ENCODE results near the gene TFPI.
"Not testable (repeated sequence)": the region's sequence is repeated elsewhere in the genome, so short reads cannot be mapped to it uniquely, and the experiment has no call there.

TFPI gene

DNA sequence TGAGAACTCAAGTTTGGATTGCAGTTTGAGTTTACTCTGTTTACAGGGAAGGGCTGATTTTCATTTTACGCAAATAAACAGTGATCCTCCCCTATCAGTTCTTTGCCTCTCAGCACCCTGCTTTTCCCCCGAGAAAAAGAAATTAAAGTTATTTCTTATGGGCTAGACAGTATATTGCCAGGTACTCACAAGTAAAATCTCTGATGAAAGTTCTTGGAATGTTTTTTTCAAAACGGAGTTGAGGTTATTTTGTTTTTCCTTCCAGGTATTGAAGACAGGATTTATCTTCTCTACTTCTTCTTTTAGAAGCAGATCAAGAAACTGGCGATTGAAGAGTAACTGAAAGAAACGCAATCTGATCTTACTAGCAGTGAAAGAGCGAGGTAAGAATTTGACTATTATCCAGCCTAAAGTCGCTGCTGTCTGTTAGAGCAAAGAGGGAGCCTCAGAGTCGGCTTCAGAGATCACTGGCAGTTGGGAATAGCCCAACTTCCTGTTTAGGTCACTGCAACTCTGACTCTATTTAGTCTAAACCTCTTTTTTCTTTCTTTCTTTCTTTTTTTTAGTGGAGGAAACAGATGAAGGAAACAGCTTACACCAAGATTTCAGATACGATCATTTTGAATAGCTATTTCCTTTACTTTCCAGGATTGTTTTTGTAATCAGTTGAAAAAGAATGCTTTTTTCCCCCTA, at the start of gene TFPI:
TSS of gene TFPI (minus strand) at position 425 of the 693 bp plus-strand sequence. CDS start 50,667 bp downstream, outside the sequence.
- no peak for DNase-seq

DNA sequence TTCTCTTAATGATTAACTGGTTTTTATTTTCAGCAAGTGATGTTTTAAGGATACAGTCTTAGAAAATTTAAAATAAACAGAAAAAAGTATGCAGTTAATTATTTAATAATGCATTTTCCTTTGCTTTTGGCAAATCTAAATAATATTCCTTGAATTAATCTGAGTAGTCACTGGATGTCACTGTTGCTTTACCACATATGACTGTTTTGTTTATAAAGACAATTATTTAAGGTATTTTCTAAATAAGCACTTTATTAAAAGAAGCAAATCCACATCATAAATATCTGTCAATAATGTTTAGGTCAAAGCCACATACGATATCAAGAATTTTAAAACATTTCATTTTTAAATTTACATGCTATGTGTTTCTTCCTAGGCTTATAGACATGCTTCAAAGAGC, 40.6 kb upstream of the TFPI start:
- DNase-seq = no peak

DNA sequence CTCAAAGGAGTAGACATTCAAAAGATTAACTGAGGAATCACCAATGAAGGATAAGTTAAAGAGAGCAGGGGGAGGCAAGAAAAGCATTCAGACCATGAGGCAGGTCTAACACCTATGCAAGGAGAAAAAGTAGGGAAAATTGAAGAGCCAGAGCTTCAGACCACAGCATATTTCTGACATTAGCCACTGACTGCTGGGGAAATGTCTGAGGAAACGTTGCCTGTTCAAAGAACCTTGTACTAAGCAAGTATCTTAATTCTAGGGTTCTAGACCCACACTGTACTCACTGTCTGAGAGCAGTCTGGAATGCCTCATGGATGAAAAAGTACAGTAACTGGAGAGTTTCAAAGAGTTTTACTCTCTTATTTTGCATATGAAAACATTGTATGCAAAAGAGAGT, 39.5 kb upstream of the TFPI start:
- DNase-seq = no peak

DNA sequence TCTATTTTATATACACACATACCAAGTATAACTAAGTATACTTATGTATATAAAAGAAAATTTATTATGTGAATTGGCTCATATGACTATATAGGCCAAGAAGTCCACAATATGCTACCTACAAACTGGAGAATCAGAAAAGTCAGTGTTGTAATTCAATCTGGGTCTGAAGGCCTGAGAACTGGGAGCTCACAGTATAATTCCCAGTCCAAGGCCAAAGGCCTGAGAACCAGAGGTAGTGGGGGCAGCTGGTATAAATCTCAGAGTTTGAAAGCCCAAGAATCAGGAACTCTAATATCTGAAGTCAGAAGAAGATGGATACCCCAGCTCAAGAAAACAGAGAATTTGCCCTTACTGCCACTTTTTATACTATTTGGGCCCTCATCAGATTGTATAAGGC, 38.9 kb upstream of the TFPI start:
- no peak for DNase-seq

DNA sequence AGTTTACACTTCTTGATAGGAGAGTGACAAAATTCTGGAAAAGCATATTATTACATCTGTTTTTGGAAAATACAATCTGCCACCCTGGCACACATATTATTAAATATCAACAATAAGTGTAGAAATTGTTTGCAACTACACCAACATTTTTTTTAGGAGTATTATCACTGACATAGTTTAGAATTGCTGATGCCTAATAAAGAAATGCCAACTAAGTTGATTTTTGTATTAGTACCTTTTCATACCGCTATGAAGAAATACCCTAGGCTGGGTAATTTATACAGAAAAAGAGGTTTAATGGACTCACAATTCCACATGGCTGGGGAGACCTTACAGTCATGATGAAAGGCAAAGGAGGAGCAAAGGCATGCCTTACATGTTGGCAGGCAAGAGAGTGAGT, 35.9 kb upstream of the TFPI start:
- no peak for DNase-seq

DNA sequence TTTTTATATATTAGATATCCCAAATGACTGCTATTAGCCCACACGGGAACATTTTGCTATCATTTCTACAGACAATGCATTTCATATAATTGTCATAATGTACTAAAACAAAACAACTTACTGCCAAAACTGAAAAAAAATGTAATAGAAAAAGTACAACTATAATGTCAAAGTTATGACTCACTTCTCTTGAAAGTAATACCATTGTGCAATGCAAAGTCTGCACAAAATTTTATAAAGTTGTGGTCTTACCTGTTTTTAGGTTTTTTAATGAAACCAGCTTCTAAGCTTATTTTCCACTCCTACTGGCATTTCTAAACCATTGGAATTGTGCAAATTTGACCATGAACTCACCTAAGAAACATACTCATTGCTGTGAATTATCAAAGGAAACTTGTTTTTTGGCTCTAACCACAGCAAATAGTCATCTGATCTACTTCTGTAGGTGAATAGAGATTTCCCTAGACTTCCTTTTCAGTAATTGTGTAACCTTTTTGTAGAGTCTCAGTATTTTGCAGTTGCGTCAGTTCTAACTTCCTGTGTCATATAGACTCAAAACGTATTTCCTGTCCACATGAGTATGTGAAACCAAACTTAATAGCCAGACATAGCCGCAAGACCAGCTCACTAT, 31.9 kb upstream of the TFPI start:
- DNase-seq = no peak

DNA sequence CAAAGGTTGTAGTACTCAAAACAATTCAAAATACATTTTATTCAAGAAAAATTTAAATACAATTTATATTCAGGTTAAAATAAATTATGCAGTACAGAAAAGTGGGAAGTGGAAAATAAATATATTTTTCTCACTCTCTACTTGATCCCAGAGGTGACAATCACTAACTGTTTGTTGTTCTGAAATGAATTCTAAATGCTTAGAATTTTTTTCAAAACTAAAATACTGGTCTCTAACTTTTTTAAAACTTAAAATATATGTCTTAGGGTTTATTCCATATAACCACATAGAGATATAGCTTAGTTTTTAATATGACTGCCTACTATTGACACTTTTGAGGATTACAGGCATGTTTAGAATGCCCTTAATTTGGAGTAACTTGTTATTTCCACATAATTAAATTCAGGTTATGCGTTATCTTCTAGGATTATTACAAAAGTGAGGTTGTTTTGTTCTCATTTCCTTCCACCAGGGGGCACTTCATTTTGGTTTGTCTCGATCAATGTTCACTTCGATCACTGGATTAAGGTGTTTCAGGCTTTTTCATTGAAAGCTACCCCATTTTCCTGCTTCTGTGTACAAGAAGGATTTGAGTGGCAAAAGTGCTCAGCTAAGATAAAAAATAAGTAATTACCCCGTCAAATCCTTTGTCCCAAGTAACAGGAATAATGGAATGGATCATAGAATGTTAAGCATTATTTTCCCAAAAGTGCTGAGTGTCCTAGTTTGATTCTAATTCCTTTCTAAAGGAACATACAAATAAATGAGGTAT, 27.1 kb upstream of the TFPI start:
- no peak for DNase-seq

DNA sequence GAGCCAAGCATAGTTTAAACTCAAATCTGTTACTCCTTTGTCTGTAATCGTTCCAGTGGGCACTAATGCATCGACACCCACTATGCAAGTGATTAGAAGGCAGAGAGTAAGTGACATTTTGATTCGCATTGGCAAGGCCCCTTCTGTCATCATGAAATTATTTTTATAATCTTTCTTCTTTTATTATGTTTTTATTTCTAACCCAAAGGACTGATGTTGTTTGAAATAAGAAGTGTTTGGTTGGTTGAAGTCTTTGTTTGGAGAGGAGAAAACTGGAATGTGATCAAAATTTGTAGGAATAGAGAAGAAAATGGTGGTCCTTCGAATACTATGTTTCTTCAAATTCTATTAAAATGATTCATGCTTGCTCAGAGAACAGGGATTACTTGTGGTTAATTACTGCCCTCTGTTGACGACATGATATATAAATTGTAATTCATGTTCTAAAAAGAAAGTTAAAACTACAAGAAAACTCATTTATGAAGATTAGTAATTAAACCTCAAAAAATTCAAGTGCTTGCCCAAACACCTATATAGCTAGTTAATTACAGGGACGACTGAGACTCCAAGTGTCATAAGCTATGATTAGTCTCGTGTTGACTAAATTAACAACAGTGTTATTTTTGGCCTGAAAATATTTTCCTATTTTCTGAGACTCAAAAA, 26.4 kb upstream of the TFPI start:
- no peak for DNase-seq

DNA sequence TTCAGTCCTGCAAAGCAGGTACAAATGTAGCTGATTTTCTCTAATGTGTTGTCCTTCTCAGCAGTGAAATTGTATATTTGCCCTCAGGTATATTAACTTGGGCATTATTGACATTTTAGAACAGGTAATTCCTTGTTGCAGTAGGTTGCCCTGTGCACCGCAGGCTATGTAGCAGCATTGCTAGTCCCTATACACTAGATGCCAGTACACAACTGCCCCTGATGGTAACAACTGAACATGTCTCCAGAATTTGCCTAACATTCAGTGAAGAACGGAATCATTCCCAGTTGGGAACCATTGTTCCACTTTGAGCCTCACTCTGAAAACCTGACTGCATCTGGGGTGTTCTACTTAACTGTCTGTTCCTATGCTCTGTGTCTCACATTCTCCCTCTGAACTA, 23.1 kb upstream of the TFPI start:
- DNase-seq = no peak

DNA sequence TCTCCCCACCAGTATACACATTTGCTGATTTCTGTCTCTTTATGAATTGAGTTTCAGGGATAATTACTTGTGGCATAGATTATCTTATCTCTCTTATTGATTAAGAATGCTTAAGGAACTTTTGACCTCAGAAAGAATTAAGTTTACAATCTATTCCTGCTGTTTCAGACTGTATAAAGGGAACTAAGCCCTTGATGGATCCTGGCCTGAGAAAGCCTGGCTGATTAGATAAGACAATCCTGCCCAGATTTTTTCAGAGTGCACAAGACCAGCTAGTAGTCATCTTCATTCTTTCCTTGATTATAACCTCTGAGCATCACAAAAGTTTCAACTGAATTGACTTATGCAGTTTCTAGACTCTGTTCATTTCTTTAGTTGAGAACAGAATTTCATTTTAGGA, 22.7 kb upstream of the TFPI start:
- no peak for DNase-seq

DNA sequence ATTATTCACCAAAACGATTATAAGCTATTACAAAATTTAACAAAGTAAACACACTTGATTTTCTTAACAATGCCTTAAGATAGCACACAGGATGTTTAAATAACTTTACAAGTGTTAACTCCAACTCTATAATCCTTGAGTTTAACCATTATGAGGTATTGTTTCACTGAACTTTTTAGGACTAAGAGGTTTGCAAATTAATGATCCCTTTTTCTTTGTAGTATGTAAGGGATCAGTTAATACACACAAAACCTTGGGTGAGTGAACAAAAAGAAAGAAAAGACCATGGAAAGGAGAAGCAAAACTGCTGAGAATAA, 21.5 kb upstream of the TFPI start:
- DNase-seq = no peak

DNA sequence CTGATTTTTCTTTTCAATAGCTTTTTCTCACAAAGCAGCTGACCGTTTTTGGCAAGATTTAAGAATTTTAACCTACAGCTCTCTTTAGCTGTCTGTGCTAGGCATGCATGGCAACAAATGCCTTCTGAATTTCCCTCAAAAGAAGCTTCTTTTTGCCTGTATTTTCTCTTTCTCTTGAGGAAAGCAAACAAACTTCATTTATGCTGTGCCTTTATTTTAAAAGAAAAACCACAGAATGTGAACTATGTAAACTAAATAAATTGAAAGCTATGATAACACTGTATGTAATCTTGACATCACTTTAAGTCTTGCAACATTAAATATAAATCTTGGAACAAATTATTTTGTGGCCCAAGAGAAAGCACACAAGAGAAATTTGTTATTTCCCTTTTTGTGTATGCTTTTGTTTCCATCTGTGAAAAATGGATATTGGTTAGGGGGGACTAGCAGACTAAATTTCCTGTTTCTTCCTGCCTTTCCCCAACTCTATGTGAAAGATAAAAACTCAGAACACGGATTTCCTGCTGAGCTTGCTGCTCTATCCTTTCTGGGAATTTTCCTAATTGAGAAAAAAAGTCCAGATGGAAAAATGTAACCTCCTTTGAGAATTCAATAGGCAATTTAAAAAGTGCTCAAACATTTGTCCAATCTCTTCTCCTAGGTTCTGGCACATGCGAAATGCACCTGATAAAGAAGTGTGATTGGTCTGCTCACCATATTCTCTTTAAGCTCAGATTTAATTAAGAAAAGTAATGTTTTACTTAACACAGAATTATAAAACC, 20.9 kb upstream of the TFPI start:
- DNase-seq = no peak

DNA sequence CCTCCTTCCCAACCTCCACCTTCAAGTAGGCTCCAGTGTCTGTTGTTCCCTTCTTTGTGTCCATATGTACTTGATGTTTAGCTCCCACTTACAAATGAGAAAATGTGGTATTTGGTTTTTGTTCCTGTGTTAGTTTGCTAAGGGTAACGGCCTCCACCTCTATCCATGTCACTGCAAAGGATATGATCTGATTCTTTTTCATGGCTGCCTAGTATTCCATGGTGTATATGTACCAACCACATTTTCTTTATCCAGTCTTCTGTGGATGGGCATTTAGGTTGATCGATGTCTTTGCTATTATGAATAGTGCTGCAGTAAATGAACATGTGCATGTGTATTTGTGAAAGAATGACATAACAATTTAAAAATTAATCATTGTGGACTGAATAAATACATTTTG, 19.5 kb upstream of the TFPI start:
- DNase-seq = no peak

DNA sequence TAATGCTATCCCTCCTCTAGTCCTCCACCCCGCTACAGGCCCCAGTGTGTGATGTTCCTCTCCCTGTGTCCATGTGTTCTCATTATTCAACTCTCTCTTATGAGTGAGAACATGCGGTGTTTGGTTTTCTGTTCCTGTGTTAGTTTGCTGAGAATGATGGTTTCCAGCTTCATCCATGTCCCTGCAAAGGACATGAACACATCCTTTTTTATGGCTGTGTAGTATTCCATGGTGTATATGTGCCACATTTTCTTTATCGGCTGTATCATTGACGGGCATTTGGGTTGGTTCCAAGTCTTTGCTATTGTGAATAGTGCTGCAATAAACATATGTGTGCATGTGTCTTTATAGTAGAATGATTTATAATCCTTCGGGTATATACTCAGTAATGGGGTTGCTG, 17.8 kb upstream of the TFPI start:
- not testable (repeated sequence) for DNase-seq

DNA sequence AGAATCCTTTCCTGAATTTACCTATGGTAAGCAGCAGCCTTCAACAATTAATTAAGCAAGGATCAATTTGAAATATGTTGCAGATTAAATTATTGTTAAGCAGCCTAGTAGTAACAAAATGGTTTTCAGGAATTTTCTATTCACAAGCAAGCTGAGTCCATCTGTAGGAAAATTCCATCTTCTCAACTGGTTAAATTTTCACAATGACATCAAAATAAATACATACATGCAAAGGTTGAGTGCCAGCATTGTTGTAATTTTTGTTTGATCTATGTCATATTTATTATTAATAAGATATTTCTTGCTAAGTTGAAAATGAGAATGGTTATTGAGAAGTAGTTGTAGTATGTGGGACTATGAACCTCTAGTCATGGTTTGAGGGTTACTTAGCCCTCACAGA, 15.3 kb upstream of the TFPI start:
- DNase-seq = no peak

DNA sequence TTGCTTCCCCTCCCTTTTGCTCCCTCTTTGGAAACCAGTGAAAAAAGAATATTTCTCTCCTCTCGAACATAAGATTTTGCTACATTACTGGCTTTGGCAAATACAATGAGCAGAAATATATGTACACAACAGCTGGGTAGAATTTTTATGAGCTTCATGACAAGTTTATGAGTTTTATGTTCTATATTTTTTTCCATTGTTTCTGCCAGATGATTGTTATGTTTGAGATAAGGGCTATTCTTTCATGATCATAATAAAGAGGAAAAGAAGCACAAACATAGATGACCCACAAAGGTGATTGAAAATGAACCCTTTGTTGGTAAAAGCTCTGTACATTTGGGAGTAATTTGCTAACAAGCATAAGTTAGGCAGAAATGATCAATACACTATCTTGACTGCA, 14.8 kb upstream of the TFPI start:
- no peak for DNase-seq

DNA sequence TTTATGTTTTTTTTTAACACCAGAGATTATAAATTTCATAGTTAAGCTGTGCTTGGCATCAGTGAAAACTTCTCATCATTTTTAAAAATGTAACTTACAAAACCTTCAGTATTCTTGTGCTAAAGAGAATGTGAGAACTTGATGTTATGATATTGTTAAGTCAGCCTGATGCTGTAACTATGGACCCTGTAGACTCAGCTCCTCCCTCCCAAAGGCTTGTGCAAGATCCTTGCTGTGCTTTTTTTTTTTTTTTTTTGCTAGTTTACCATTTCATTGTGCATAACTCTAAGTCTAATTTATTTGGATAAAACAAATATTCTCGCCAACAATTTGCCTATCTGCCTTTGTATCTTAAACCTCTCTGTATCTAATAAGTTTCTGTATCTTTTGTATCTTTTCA, 12.9 kb upstream of the TFPI start:
- no peak for DNase-seq

DNA sequence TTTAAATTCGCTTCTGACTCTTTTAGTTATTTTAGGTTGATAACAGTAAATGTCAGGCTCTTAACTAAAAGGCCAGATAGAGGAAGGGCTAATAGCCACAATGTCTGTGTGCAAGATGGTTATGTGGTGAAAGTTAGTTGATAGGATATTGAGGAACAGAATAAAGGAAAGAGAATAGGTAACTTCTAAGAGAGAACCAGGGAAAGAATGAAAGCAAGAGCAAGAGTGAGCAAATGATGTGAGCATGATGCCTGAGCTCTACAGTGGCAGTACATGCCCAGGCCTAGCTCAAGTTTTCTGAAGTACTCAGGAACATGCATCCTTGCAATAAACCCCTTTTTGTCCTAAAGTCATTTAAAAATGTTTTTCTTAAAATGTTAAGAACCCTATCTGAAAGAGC, 12.5 kb upstream of the TFPI start:
- no peak for DNase-seq

DNA sequence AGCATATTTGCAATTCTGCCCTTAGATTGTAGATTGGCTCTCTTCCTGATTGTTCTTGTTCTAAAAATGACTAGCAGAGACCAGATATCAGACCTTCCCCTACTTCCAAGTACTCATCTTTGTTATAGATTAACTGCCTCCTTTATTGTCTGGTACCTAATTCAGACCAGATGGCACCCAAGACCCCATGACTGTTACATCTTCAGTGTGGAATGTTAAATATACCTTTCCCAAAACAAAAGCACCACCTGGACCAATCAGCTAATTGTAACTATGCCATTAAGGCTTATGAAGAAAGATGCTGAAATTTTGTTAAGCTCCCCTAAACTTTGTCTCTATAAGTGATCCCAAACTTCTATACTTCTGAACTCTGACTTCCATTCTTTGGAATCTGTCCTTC, 12.0 kb upstream of the TFPI start:
- no peak for DNase-seq

DNA sequence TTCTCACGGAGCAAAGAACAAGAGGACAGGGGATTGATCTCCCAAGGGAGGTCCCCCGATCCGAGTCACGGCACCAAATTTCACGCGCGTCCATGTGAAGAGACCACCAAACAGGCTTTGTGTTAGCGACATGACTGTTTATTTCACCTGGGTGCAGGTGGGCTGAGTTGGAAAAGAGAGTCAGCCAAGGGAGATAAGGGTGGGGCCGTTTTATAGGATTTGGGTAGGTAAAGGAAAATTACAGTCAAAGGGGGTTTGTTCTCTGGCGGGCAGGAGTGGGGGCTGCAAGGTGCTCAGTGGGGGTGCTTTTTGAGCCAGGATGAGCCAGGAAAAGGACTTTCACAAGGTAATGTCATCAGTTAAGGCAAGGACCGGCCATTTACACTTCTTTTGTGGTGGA, 11.4 kb upstream of the TFPI start:
- not testable (repeated sequence) for DNase-seq

DNA sequence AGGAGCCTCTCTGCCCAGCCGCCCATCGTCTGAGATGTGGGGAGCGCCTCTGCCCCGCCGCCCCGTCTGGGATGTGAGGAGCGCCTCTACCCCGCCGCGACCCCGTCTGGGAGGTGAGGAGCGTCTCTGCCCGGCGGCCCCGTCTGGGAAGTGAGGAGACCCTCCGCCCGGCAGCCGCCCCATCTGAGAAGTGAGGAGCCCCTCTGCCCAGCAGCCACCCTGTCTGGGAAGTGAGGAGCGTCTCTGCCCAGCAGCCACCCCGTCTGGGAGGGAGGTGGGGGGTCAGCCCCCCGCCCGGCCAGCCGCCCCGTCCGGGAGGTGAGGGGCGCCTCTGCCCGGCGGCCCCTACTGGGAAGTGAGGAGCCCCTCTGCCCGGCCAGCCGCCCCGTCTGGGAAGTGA, 2.3 kb upstream of the TFPI start:
- DNase-seq = not testable (repeated sequence)

DNA sequence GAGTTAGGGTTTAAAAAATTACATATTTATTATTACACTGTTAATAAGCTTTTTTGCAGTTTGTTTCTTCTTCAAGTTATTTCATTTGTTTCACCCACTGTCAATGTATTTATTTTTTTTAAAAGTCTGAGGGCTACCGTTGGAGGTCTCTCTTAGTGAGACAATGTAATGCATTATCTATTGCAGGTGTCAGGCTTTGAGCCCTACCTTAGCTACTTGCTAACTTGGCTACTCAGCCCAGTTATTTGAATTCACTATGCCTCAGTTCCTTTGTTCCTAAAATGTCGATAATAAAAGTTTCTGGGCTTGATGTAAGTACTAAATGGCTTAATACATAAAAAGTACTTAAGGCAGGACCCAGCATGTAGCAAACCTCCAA, 458 bp upstream of the TFPI start:
- no peak for DNase-seq
